NCI-H187 treated with DMSO at 0.1 percent for 48 hours (cell line): ENCODE measurements around the gene ITPR2.
A peak's percentile ranks its signal among the peaks of the same experiment; 100 is the strongest.
"Not testable (repeated sequence)": the region's sequence is repeated elsewhere in the genome, so short reads cannot be mapped to it uniquely, and the experiment has no call there.

Experiments used
- DNase-seq: peaks from one replicate; lab custom pipeline; 2025; lab: John Stamatoyannopoulos, UW

The ITPR2 gene

GRCh38 chr12:26622601-26623000, 210.4 kb downstream of the ITPR2 start:
- peak; percentile 22 for DNase-seq

GRCh38 chr12:26621932-26622331, 211.1 kb downstream of the ITPR2 start:
- peak; percentile 69 for DNase-seq

GRCh38 chr12:26620907-26621306, 212.1 kb downstream of the ITPR2 start:
- DNase-seq = no peak

GRCh38 chr12:26617513-26617912, 215.5 kb downstream of the ITPR2 start:
- no peak for DNase-seq

- no peak for DNase-seq
Measured at GRCh38 chr12:26614011-26614616, 218.9 kb downstream of the ITPR2 start.

- no peak for DNase-seq
Measured at GRCh38 chr12:26612203-26612602, 220.8 kb downstream of the ITPR2 start.

- DNase-seq = no peak
Measured at GRCh38 chr12:26611598-26611997, 221.4 kb downstream of the ITPR2 start.

- DNase-seq = no peak
Measured at GRCh38 chr12:26610774-26611173, 222.2 kb downstream of the ITPR2 start.

- DNase-seq = no peak
Measured at GRCh38 chr12:26609986-26610385, 223.0 kb downstream of the ITPR2 start.

- DNase-seq = no peak
Measured at GRCh38 chr12:26608706-26609105, 224.3 kb downstream of the ITPR2 start.

- no peak for DNase-seq
Measured at GRCh38 chr12:26608273-26608672, 224.7 kb downstream of the ITPR2 start.

GRCh38 chr12:26606911-26607310, 226.1 kb downstream of the ITPR2 start:
- no peak for DNase-seq

GRCh38 chr12:26604813-26605212, 228.2 kb downstream of the ITPR2 start:
- DNase-seq = not testable (repeated sequence)

GRCh38 chr12:26599096-26599695, 233.8 kb downstream of the ITPR2 start:
- DNase-seq = peak; percentile 61

GRCh38 chr12:26595806-26596205, 237.2 kb downstream of the ITPR2 start:
- DNase-seq = no peak

GRCh38 chr12:26580619-26581018, 252.4 kb downstream of the ITPR2 start:
- DNase-seq = no peak

- DNase-seq = no peak
Measured at GRCh38 chr12:26576266-26576665, 256.7 kb downstream of the ITPR2 start.

- no peak for DNase-seq
Measured at GRCh38 chr12:26573225-26573909, 259.6 kb downstream of the ITPR2 start.

- DNase-seq = no peak
Measured at GRCh38 chr12:26572137-26572536, 260.9 kb downstream of the ITPR2 start.

GRCh38 chr12:26571560-26571959, 261.4 kb downstream of the ITPR2 start:
- DNase-seq = no peak

GRCh38 chr12:26567126-26567525, 265.9 kb downstream of the ITPR2 start:
- DNase-seq = no peak

GRCh38 chr12:26566675-26567074, 266.3 kb downstream of the ITPR2 start:
- no peak for DNase-seq

GRCh38 chr12:26566186-26566585, 266.8 kb downstream of the ITPR2 start:
- DNase-seq = no peak
